Nephron (organoid): ENCODE measurements around the gene UBN1.
A peak's percentile ranks its signal among the peaks of the same experiment; 100 is the strongest.

ENCODE experiments used
- H3K27ac Mint-ChIP-seq, 3 experiments: 2 replicates each; pipeline ENCODE4 v1.8.0; 2020; ENCODE audit warnings: mixed read lengths in 3 of 3, mild to moderate bottlenecking in 2 of 3, moderate library complexity in 1 of 3
- H3K27me3 Mint-ChIP-seq: 2 replicates; pipeline ENCODE4 v1.8.0; 2021; ENCODE audit warnings: low read depth, mild to moderate bottlenecking, moderate library complexity, mixed read lengths
- H3K36me3 Mint-ChIP-seq: 2 replicates; pipeline ENCODE4 v1.8.0; 2020; ENCODE audit warnings: low read depth, mixed read lengths
- H3K4me1 Mint-ChIP-seq: 2 replicates; pipeline ENCODE4 v1.8.0; 2020; ENCODE audit warnings: mixed read lengths
- H3K4me3 Mint-ChIP-seq, 3 experiments: 2 replicates each; pipeline ENCODE4 v1.8.0; 2020; ENCODE audit warnings: mild to moderate bottlenecking in 3 of 3, mixed read lengths in 3 of 3, moderate library complexity in 2 of 3
- H3K9me3 Mint-ChIP-seq: 2 replicates; pipeline ENCODE4 v1.8.0; 2020; ENCODE audit warnings: mixed read lengths
- CTCF ChIP-seq, 3 experiments: fragments of 200-600 bp; sonication (generic); IDR thresholded peaks; one replicate each; pipeline ENCODE4 v1.5.0; 2021; ENCODE audit warnings: antibody characterized with exemption in 3 of 3; ENCODE audit not compliant: unreplicated experiment in 3 of 3

The UBN1 gene

DNA sequence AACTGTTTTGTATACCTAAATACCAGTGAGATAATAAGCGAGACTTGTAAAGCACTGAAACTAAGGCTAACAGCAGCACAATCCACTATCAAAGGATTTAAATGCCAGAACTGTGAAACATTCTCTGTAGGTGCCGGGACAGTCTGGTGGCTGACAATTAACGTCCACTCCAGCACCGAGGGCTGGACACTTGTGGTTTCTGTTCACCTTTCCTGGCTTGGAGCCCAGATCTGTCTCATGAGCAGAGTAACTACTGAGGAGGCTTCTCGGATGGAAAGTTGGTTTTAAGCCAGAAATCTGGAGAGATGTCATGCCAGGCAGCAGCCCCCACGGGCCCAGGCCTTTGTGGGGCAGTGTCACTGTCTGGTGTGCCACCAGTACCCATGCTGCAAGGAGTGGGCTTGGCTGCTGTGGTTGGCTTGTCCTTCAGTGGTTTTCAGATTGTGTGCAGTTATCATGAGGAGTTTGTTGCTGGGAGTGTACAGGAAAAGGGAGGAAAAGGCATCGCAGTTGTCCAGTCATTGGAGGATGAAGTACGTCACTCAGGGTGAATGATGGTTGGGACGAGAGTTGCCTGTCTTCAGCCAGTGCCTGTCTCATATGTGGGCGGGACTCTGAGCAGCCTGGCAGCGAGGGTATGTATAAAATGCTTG lies 35.5 kb downstream of the UBN1 start:
- TF ChIP-seq CTCF (IDR thresholded peaks at IDR 0.05; ENCODE audit: unreplicated experiment in 3 of 3) = no peak
- H3K27me3 Mint-ChIP-seq = peaks cover under 1% of the 10 kb centered on the region
- H3K4me3 Mint-ChIP-seq = no peak overlapping the region
- H3K27ac Mint-ChIP-seq = peak overlapping the region; percentile 80 to 87 (median 86)
- H3K36me3 Mint-ChIP-seq = peaks cover 82% of the 10 kb centered on the region
- no peaks in the 10 kb centered on the region for H3K9me3 Mint-ChIP-seq
- peaks cover 21% of the 10 kb centered on the region for H3K4me1 Mint-ChIP-seq

- Mint-ChIP-seq H3K4me1 (peaks cover 21% of the 10 kb centered on the region), H3K4me3 (no peak overlapping the region), H3K9me3 (no peaks in the 10 kb centered on the region)
Measured at GRCh38 chr16:4883501-4883900, 36.2 kb downstream of the UBN1 start.

GRCh38 chr16:4884209-4884608 lies 36.9 kb downstream of the UBN1 start:
- Mint-ChIP-seq H3K27ac (no peak overlapping the region), H3K27me3 (peaks cover 5% of the 10 kb centered on the region), H3K4me1 (peaks cover 21% of the 10 kb centered on the region), H3K9me3 (no peaks in the 10 kb centered on the region), H3K4me3 (no peak overlapping the region), H3K36me3 (peaks cover 80% of the 10 kb centered on the region)
- no peak for TF ChIP-seq CTCF (IDR thresholded peaks at IDR 0.05; ENCODE audit: unreplicated experiment in 3 of 3)

More at GRCh38 chr16:4883501-4883900, 36.2 kb downstream of the UBN1 start:
- TF ChIP-seq CTCF (IDR thresholded peaks at IDR 0.05; ENCODE audit: unreplicated experiment in 3 of 3) = no peak
- peaks cover 84% of the 10 kb centered on the region for H3K36me3 Mint-ChIP-seq
- H3K27ac Mint-ChIP-seq = no peak overlapping the region
- H3K27me3 Mint-ChIP-seq = peaks cover 5% of the 10 kb centered on the region

- peaks cover 5% of the 10 kb centered on the region for H3K27me3 Mint-ChIP-seq
- H3K9me3 Mint-ChIP-seq = no peaks in the 10 kb centered on the region
- no peak overlapping the region for H3K4me3 Mint-ChIP-seq
- TF ChIP-seq CTCF (IDR thresholded peaks at IDR 0.05; ENCODE audit: unreplicated experiment in 3 of 3) = no peak
- peaks cover 76% of the 10 kb centered on the region for H3K36me3 Mint-ChIP-seq
- H3K27ac Mint-ChIP-seq = peak overlapping the region in 2 of 3 experiments; percentile 14 to 17
- peaks cover 21% of the 10 kb centered on the region for H3K4me1 Mint-ChIP-seq
Measured at GRCh38 chr16:4884972-4885874, 37.9 kb downstream of the UBN1 start.

- peaks cover 20% of the 10 kb centered on the region for H3K4me1 Mint-ChIP-seq
- no peak overlapping the region for H3K4me3 Mint-ChIP-seq
- H3K27me3 Mint-ChIP-seq = peaks cover 5% of the 10 kb centered on the region
- peaks cover 69% of the 10 kb centered on the region for H3K36me3 Mint-ChIP-seq
- H3K9me3 Mint-ChIP-seq = no peaks in the 10 kb centered on the region
- peak overlapping the region in 1 of 3 experiments; percentile 41 for H3K27ac Mint-ChIP-seq
- TF ChIP-seq CTCF (IDR thresholded peaks at IDR 0.05; ENCODE audit: unreplicated experiment in 3 of 3) = no peak
Measured at GRCh38 chr16:4886151-4886550, 38.9 kb downstream of the UBN1 start.
